GM12872 (cell line): ENCODE results near the gene TCEA3.
A peak's percentile ranks its signal among the peaks of the same experiment; 100 is the strongest.

Experiments
- TF ChIP-seq, protein P1 (sequence below): IDR thresholded peaks from 3 replicates; pipeline ENCODE4 v1.5.1; 2011; ENCODE audit warnings: low read depth, mild to moderate bottlenecking, low read length, moderate library complexity; ENCODE audit not compliant: insufficient read depth

TCEA3 gene

DNA sequence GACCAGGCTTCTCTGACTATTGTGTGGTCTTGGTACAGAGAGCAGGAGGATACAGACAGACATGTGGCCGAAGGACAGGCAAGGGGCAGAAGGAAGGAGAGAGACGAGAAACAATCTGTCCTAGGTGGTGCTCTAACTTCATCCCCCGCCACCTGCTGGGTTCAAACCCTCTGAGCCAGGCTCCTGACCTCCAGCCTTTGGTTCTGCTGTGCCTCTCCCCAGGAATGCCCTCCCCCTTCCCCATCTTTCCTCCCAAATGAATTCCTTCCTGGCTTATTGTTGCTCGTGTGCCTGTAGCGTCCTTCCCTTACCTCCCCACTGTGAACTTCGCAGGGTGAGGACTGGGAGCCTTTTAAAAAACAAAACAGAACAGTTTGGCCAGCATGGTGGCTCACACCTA is 5.4 kb downstream of the TCEA3 start:
- TF ChIP-seq, protein P1, sequence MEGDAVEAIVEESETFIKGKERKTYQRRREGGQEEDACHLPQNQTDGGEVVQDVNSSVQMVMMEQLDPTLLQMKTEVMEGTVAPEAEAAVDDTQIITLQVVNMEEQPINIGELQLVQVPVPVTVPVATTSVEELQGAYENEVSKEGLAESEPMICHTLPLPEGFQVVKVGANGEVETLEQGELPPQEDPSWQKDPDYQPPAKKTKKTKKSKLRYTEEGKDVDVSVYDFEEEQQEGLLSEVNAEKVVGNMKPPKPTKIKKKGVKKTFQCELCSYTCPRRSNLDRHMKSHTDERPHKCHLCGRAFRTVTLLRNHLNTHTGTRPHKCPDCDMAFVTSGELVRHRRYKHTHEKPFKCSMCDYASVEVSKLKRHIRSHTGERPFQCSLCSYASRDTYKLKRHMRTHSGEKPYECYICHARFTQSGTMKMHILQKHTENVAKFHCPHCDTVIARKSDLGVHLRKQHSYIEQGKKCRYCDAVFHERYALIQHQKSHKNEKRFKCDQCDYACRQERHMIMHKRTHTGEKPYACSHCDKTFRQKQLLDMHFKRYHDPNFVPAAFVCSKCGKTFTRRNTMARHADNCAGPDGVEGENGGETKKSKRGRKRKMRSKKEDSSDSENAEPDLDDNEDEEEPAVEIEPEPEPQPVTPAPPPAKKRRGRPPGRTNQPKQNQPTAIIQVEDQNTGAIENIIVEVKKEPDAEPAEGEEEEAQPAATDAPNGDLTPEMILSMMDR, result no peak

DNA sequence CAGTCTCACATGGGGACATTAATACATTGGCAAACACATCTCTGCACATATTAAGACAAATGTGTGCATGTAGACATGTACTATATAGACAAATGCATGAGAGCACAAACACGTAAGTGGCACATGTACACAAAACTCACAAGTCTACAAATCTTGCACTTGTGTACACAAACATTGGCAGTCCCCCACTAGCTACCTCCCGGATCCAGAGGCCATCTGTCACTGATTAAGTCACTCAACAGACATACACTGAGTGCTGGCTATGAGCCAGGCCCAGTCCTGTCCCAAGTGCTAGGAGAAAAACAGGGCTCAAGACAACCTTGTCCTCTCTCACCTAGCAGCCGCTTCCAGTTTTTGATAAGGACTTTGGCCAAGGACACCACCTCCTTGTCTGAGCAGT is 7.0 kb downstream of the TCEA3 start:
- TF ChIP-seq, protein P1, result no peak

DNA sequence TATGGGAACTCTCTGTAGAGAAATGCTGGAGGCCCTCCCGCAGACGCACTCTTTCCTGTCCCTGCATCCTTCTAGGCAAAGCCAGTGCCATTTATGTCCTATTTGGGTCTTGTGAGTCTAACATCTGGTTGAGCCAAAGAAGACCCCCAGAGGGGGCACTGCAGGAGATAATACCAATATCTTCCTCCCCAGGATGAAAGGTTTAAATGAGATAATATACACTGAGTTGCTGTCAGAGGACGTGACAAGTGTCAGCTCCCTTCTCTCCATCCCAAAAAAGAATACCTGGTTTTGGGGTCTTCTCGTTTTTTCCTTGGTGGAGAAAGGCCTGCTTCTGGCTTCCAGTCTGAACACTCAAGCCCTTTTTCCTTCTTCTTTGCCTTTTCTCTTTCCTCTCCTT is 7.6 kb downstream of the TCEA3 start:
- TF ChIP-seq, protein P1, result no peak

DNA sequence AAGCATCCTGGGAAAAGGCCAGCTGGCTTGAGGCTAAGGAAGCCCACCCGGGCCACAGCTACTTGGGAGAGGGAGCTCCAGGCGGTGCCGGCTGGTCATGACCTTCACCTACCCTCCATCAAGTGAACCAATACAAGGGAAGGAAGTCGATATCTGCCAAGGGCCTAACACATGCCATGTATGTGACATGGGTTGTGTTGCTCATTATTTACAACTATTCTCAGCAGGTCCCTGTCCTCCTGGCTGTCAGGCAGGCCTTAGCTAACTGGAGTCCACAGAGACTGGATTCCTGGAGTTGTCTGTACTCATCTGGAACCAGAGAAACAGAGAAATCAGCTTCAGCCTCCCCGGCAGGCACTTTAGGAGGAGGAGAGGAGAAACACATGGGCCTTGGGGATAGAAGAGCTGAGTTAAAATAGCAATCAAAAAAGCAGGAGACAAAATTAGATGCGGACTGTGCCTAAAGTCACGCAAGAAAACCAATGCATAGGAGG is 15.7 kb downstream of the TCEA3 start:
- TF ChIP-seq, protein P1, result no peak

DNA sequence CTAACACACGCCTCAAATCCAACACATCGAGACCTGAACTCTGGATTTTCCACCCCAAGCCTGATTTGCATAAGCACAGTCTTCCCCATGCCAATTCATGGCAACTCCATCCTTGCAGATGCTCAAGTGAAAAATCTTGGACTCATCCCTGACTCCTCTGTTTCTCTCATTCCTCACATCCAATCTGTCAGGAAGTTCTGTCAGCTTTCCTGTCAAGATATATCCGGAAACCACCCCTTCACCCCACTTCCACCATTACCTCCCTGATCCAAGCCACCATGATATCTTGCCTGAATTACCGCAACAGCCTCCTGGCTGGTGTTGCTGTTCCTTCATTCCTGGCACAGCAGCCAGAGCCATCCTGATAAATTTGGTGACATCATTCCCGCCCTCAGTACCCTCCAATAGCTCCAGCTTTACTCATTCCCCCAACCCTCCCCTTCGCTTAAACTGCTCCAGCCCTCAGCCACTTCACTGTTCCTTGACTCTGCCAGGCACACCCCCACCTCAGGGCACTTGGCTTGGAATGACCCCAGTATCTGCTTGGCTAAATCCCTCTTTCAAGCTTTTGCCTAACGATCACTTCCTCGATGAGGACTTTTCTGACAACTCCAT is 17.4 kb downstream of the TCEA3 start:
- TF ChIP-seq, protein P1, result no peak

DNA sequence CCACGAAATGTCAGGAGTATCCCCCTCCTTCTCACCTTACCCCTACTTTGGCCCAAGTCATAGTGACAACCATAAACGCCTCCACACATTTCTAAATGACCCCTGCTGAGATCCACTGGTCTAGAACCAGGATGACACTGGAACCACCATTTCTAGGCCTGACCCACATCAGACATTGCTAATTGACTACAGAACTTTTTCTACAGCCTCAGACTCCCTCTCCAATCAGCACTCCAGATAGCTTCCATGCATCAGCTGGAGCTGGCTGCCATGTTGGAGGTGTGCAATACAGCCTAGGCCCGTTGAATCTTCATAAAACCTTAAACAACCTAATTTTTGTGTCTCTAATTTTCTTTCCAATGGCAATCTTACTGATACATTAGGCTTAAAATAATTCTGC is 18.6 kb downstream of the TCEA3 start:
- TF ChIP-seq, protein P1, result no peak

DNA sequence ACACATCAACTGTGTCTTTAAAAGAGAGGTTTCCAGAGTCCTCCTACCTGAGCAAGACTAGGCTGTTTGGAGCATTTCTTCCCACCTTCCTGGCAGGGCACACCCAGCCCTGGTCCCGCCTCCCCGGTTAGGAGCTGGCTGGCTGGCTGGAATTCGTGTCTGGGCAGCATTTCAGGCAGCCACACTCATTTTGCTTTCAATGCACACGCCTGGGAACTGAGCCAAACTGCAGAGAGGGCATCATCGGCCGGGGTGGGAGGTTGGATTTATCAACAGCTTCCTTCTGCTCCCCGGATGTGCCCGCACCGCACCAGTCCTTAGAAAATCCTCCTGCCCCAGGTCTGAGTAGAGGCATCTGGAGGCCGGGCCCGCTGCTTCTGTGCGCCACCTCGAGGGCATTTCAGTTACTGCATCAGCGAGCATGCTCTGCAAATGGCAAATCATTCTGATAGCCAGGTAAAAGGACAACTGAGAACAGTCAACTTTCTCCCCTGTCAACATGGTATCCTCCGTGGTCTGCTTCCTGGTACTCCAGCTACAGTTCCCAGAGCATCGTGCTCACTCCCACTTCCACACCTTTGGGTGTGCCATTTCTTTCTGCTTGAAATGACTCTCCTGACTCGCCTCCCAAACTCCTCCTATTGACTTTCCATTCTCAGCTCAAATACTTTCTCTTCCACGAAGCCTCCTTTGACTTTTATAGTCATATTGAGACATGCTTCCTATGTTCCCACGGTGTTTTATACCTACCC is 20.6 kb downstream of the TCEA3 start:
- TF ChIP-seq, protein P1, result peak; percentile 98
